IgD-negative memory B cell (primary cell): ENCODE data around the gene ASXL3. TPM values are rescaled to one million over a fixed set of nuclear protein-coding genes. Genes with fewer than 3 reads are reported as not detected.
A peak's percentile ranks its signal among the peaks of the same experiment; 100 is the strongest.

Source experiments
- H3K27ac Mint-ChIP-seq, 3 donors: one replicate each; pipeline ENCODE4 v1.8.0; 2020 to 2022; ENCODE audit warnings: mild to moderate bottlenecking in 3 of 3, mixed read lengths in 3 of 3, moderate library complexity in 1 of 3
- H3K27me3 Mint-ChIP-seq: one replicate; pipeline ENCODE4 v1.8.0; 2021; ENCODE audit warnings: mixed read lengths
- H3K36me3 Mint-ChIP-seq: one replicate; pipeline ENCODE4 v1.8.0; 2020; ENCODE audit warnings: mild to moderate bottlenecking, mixed read lengths
- H3K4me1 Mint-ChIP-seq, 3 donors: one replicate each; pipeline ENCODE4 v1.8.0; 2020 to 2022; ENCODE audit warnings: mixed read lengths in 3 of 3, mild to moderate bottlenecking in 1 of 3
- H3K4me3 Mint-ChIP-seq, 4 donors: one replicate each; pipeline ENCODE4 v1.8.0; 2020 to 2022; ENCODE audit warnings: mild to moderate bottlenecking in 4 of 4, mixed read lengths in 4 of 4, moderate library complexity in 3 of 4
- H3K9me3 Mint-ChIP-seq, 3 donors: one replicate each; pipeline ENCODE4 v1.8.0; 2020 to 2021; ENCODE audit warnings: mixed read lengths in 3 of 3, mild to moderate bottlenecking in 1 of 3
- polyA plus RNA-seq: library from polyadenylated mRNA; unstranded; fragments of 300-500 nt; fragmentation: Illumina TruSeq; gene quantifications from one replicate; pipeline ENCODE4 v1.2.3, GENCODE V29; 2021

Gene ASXL3
- polyA plus RNA-seq, 1 donor from 2014 or later: not detected

GRCh38 chr18:33600846-33601245 lies 22.8 kb downstream of the ASXL3 start:
- no peaks in the 10 kb centered on the region for H3K27me3 Mint-ChIP-seq
- H3K9me3 Mint-ChIP-seq: peaks cover 0 to 8% (median 7%) of the 10 kb centered on the region in 3 donors
- H3K4me3 Mint-ChIP-seq: no peak overlapping the region
- no peaks in the 10 kb centered on the region for H3K4me1 Mint-ChIP-seq
- H3K27ac Mint-ChIP-seq: no peak overlapping the region
- no peaks in the 10 kb centered on the region for H3K36me3 Mint-ChIP-seq

- Mint-ChIP-seq H3K27me3 (no peaks in the 10 kb centered on the region), H3K9me3 (peaks cover 0 to 8% (median 7%) of the 10 kb centered on the region in 3 donors), H3K4me3 (no peak overlapping the region), H3K36me3 (no peaks in the 10 kb centered on the region), H3K4me1 (no peaks in the 10 kb centered on the region), H3K27ac (no peak overlapping the region)
Observed at GRCh38 chr18:33603454-33603853, 25.4 kb downstream of the ASXL3 start.

- H3K27me3 Mint-ChIP-seq: no peaks in the 10 kb centered on the region
- no peaks in the 10 kb centered on the region for H3K36me3 Mint-ChIP-seq
- no peak overlapping the region for H3K4me3 Mint-ChIP-seq
- H3K4me1 Mint-ChIP-seq: no peaks in the 10 kb centered on the region
- H3K9me3 Mint-ChIP-seq: peaks cover 0 to 8% (median 7%) of the 10 kb centered on the region in 3 donors
- H3K27ac Mint-ChIP-seq: no peak overlapping the region
Observed at GRCh38 chr18:33605250-33605649, 27.2 kb downstream of the ASXL3 start.

GRCh38 chr18:33606621-33607020 lies 28.6 kb downstream of the ASXL3 start:
- H3K9me3 Mint-ChIP-seq: peaks cover 0 to 8% (median 7%) of the 10 kb centered on the region in 3 donors
- no peaks in the 10 kb centered on the region for H3K36me3 Mint-ChIP-seq
- H3K27me3 Mint-ChIP-seq: no peaks in the 10 kb centered on the region
- H3K27ac Mint-ChIP-seq: peak overlapping the region in 1 of 3 donors; percentile 35
- no peaks in the 10 kb centered on the region for H3K4me1 Mint-ChIP-seq
- no peak overlapping the region for H3K4me3 Mint-ChIP-seq

GRCh38 chr18:33611525-33612135 lies 33.6 kb downstream of the ASXL3 start:
- peaks cover 0 to 2% (median 1%) of the 10 kb centered on the region in 3 donors for H3K9me3 Mint-ChIP-seq
- H3K36me3 Mint-ChIP-seq: no peaks in the 10 kb centered on the region
- H3K4me3 Mint-ChIP-seq: no peak overlapping the region
- no peak overlapping the region for H3K27ac Mint-ChIP-seq
- no peaks in the 10 kb centered on the region for H3K4me1 Mint-ChIP-seq
- no peaks in the 10 kb centered on the region for H3K27me3 Mint-ChIP-seq

GRCh38 chr18:33612632-33613031 lies 34.6 kb downstream of the ASXL3 start:
- H3K9me3 Mint-ChIP-seq: peaks cover 0 to 2% (median 1%) of the 10 kb centered on the region in 3 donors
- no peak overlapping the region for H3K4me3 Mint-ChIP-seq
- H3K36me3 Mint-ChIP-seq: no peaks in the 10 kb centered on the region
- H3K27ac Mint-ChIP-seq: no peak overlapping the region
- no peaks in the 10 kb centered on the region for H3K27me3 Mint-ChIP-seq
- H3K4me1 Mint-ChIP-seq: no peaks in the 10 kb centered on the region

GRCh38 chr18:33616556-33616955 lies 38.5 kb downstream of the ASXL3 start:
- Mint-ChIP-seq H3K27me3 (no peaks in the 10 kb centered on the region), H3K36me3 (no peaks in the 10 kb centered on the region), H3K9me3 (peaks cover 1 to 2% (median 2%) of the 10 kb centered on the region in 3 donors), H3K4me3 (no peak overlapping the region), H3K27ac (no peak overlapping the region), H3K4me1 (no peaks in the 10 kb centered on the region)

- H3K4me1 Mint-ChIP-seq: no peaks in the 10 kb centered on the region
- no peak overlapping the region for H3K4me3 Mint-ChIP-seq
- H3K9me3 Mint-ChIP-seq: no peaks in the 10 kb centered on the region
- H3K27me3 Mint-ChIP-seq: no peaks in the 10 kb centered on the region
- H3K27ac Mint-ChIP-seq: no peak overlapping the region
- no peaks in the 10 kb centered on the region for H3K36me3 Mint-ChIP-seq
Observed at GRCh38 chr18:33627114-33627513, 49.1 kb downstream of the ASXL3 start.

- Mint-ChIP-seq H3K4me3 (no peak overlapping the region), H3K27me3 (no peaks in the 10 kb centered on the region), H3K36me3 (no peaks in the 10 kb centered on the region), H3K27ac (no peak overlapping the region), H3K4me1 (no peaks in the 10 kb centered on the region), H3K9me3 (no peaks in the 10 kb centered on the region)
Observed at GRCh38 chr18:33630476-33630875, 52.5 kb downstream of the ASXL3 start.

- Mint-ChIP-seq H3K4me1 (no peaks in the 10 kb centered on the region), H3K27me3 (no peaks in the 10 kb centered on the region), H3K9me3 (no peaks in the 10 kb centered on the region), H3K4me3 (no peak overlapping the region), H3K36me3 (no peaks in the 10 kb centered on the region), H3K27ac (no peak overlapping the region)
Observed at GRCh38 chr18:33641141-33641540, 63.1 kb downstream of the ASXL3 start.

GRCh38 chr18:33644494-33644893 lies 66.5 kb downstream of the ASXL3 start:
- Mint-ChIP-seq H3K4me1 (no peaks in the 10 kb centered on the region), H3K4me3 (no peak overlapping the region), H3K36me3 (no peaks in the 10 kb centered on the region), H3K27me3 (no peaks in the 10 kb centered on the region), H3K27ac (no peak overlapping the region), H3K9me3 (no peaks in the 10 kb centered on the region)

GRCh38 chr18:33647365-33647764 lies 69.3 kb downstream of the ASXL3 start:
- Mint-ChIP-seq H3K4me3 (no peak overlapping the region), H3K27ac (no peak overlapping the region), H3K9me3 (no peaks in the 10 kb centered on the region), H3K27me3 (no peaks in the 10 kb centered on the region), H3K36me3 (no peaks in the 10 kb centered on the region), H3K4me1 (no peaks in the 10 kb centered on the region)

- H3K27ac Mint-ChIP-seq: no peak overlapping the region
- H3K4me1 Mint-ChIP-seq: no peaks in the 10 kb centered on the region
- H3K4me3 Mint-ChIP-seq: no peak overlapping the region
- peaks cover 0 to 2% (median 0%) of the 10 kb centered on the region in 3 donors for H3K9me3 Mint-ChIP-seq
- no peaks in the 10 kb centered on the region for H3K36me3 Mint-ChIP-seq
- H3K27me3 Mint-ChIP-seq: no peaks in the 10 kb centered on the region
Observed at GRCh38 chr18:33652635-33653034, 74.6 kb downstream of the ASXL3 start.

- Mint-ChIP-seq H3K36me3 (no peaks in the 10 kb centered on the region), H3K9me3 (peaks cover 0 to 2% (median 0%) of the 10 kb centered on the region in 3 donors), H3K27me3 (no peaks in the 10 kb centered on the region), H3K27ac (no peak overlapping the region), H3K4me3 (no peak overlapping the region), H3K4me1 (no peaks in the 10 kb centered on the region)
Observed at GRCh38 chr18:33653231-33653630, 75.2 kb downstream of the ASXL3 start.

GRCh38 chr18:33656889-33657448 lies 79.0 kb downstream of the ASXL3 start:
- Mint-ChIP-seq H3K4me1 (no peaks in the 10 kb centered on the region), H3K27me3 (no peaks in the 10 kb centered on the region), H3K4me3 (no peak overlapping the region), H3K9me3 (peaks cover 0 to 2% (median 0%) of the 10 kb centered on the region in 3 donors), H3K27ac (no peak overlapping the region), H3K36me3 (no peaks in the 10 kb centered on the region)

- Mint-ChIP-seq H3K27me3 (no peaks in the 10 kb centered on the region), H3K36me3 (no peaks in the 10 kb centered on the region), H3K4me3 (no peak overlapping the region), H3K4me1 (no peaks in the 10 kb centered on the region), H3K27ac (no peak overlapping the region), H3K9me3 (peaks cover 0 to 1% (median 0%) of the 10 kb centered on the region in 3 donors)
Observed at GRCh38 chr18:33660696-33661310, 82.8 kb downstream of the ASXL3 start.
